ENCODE data around the gene TOP2B. TPM values are rescaled to one million over a fixed set of nuclear protein-coding genes. Genes with fewer than 3 reads are reported as not detected.

TOP2B gene
- polyA plus RNA-seq, 1 experiment: 13.6 TPM

DNA sequence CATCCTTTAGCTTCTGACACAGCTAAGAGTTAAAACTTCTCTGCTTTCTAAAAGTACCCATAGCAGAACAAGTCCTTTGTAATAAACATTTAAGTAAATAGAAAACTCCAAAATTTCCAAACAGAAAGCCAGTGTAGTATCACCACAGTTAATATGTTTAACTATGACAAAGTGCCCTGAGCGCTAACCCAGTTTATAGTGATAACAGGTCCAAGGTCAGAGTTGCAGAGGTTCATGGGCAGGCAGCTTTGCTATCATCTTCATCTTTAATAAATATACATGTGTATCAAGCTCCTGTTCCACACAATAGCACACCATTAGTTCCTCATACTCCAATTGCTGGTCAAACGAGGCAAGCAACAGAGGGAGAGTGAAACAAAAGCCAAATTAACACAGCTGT, 12.4 kb upstream of the TOP2B start:
- Histone ChIP-seq H3K4me3 (ENCODE audit: low read depth, low read length) (no peak overlapping the region), H3K27me3 (ENCODE audit: control insufficient read depth, insufficient read depth, low read length) (no peaks in the 10 kb centered on the region), H3K36me3 (ENCODE audit: control insufficient read depth, insufficient read depth, low read length) (no peaks in the 10 kb centered on the region)
- TF ChIP-seq, protein P1, sequence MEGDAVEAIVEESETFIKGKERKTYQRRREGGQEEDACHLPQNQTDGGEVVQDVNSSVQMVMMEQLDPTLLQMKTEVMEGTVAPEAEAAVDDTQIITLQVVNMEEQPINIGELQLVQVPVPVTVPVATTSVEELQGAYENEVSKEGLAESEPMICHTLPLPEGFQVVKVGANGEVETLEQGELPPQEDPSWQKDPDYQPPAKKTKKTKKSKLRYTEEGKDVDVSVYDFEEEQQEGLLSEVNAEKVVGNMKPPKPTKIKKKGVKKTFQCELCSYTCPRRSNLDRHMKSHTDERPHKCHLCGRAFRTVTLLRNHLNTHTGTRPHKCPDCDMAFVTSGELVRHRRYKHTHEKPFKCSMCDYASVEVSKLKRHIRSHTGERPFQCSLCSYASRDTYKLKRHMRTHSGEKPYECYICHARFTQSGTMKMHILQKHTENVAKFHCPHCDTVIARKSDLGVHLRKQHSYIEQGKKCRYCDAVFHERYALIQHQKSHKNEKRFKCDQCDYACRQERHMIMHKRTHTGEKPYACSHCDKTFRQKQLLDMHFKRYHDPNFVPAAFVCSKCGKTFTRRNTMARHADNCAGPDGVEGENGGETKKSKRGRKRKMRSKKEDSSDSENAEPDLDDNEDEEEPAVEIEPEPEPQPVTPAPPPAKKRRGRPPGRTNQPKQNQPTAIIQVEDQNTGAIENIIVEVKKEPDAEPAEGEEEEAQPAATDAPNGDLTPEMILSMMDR (IDR thresholded peaks at IDR 0.05; ENCODE audit: insufficient read depth, low read depth, low read length): no peak
- POLR2A ChIA-PET: no interaction called here
- DNase-seq (ENCODE audit: low read depth): no peak
- CTCF ChIA-PET: no interaction called here

DNA sequence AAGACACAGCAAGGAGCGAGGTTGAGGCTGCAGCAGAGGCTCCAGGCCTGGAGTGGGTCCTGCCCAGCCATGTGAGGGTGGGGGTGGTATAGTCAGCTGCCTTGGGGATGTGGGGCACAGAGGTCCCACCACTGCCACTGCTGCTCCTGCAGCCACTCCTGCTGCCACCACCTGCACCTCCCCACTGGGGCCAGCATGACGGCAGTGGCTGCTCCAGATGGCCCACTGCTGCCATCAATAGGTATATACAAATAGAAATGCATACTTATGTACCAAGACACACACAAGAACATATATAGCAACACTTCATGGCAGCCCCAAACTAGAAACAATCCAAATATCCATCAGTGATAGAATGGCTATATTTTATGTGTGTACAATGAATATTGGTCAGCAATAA, 10.0 kb upstream of the TOP2B start:
- TF ChIP-seq, protein P1 (IDR thresholded peaks at IDR 0.05; ENCODE audit: insufficient read depth, low read depth, low read length): no peak
- ChIA-PET POLR2A (no interaction called here), CTCF (no interaction called here)
- Histone ChIP-seq H3K27me3 (ENCODE audit: control insufficient read depth, insufficient read depth, low read length) (no peaks in the 10 kb centered on the region), H3K4me3 (ENCODE audit: low read depth, low read length) (no peak overlapping the region), H3K36me3 (ENCODE audit: control insufficient read depth, insufficient read depth, low read length) (no peaks in the 10 kb centered on the region)
- no peak for DNase-seq (ENCODE audit: low read depth)

DNA sequence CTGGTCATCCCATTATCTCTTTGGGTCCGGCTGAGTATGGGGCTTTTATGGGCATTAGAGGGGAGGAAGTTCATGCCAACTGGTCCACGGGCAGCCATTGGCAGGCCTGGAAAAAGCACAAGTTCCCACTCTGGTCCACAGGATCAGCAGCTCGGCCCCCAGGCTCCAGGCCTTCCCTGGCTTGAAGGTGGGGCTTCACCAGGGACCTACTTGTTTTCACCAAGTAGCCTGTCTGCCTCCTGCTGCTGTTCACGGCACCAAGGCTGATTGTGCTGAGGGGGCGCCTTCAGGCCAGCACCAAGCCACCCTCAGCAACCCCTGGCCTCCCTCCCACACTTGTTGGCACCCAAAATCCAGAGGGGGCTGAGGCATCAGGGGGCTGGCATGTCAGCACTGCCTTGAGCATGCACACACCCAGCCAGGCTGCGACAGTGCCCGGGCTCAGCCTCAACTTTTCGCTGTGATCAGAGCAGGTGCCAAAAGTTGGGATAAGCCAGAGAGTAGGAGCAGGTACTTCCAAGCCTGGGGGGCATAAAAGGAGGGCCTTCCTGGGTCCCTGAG, 9.1 kb upstream of the TOP2B start:
- Histone ChIP-seq H3K4me3 (ENCODE audit: low read depth, low read length) (no peak overlapping the region), H3K27me3 (ENCODE audit: control insufficient read depth, insufficient read depth, low read length) (no peaks in the 10 kb centered on the region), H3K36me3 (ENCODE audit: control insufficient read depth, insufficient read depth, low read length) (no peaks in the 10 kb centered on the region)
- DNase-seq (ENCODE audit: low read depth): no peak
- POLR2A ChIA-PET: no interaction called here
- TF ChIP-seq, protein P1 (IDR thresholded peaks at IDR 0.05; ENCODE audit: insufficient read depth, low read depth, low read length): no peak
- CTCF ChIA-PET: no interaction called here

DNA sequence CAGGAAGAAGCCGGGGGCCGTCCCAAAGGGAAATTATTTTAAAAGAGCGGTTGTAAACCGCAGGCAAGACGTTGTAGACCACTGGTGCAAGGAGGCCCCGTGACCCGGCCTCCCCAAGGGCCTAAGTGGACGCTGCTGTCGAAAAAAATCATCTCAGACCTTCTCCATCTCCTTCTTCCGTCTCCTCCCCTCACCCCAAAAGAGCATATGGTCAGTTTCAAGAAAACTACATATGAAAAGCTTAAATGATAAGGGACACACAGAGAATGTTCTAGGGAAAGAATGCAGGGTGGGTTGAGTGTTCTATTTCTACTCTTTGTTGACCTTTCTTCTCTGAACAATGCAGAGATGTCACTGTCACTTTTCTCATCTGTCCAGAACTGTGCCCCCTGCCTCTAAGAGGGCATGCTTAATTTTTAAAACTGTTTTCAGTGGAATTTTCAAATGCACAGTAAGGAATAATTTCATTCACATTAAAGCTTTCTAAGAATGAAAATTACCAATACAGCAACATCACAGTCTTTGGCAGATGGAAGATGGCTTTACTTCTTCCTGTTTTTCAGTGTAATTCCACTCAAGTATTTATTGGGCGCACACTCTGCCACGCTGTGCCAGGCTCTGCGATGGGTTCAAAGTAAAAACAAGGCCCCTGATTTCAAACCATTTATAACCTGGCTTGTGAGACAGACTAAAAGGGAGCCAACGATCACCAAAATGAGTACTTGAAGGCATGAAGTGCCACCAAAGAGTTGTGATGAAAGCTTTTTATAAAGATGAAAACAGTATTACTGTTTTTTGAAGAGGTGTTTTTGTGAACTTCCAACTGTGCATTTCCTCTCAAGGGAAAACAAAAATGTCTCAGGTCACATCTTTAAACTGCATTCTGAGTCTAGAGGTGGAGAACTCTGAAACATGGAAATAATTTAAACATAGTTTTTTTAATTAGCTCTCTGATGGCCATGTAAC, 891 bp upstream of the TOP2B start:
- Histone ChIP-seq H3K4me3 (ENCODE audit: low read depth, low read length) (peak overlapping the region; percentile 92), H3K36me3 (ENCODE audit: control insufficient read depth, insufficient read depth, low read length) (no peaks in the 10 kb centered on the region), H3K27me3 (ENCODE audit: control insufficient read depth, insufficient read depth, low read length) (no peaks in the 10 kb centered on the region)
- TF ChIP-seq, protein P1 (IDR thresholded peaks at IDR 0.05; ENCODE audit: insufficient read depth, low read depth, low read length): no peak
- ChIA-PET CTCF (interaction anchor here (1.6 kb wide), 1 partner anchor 18 kb away, joined by 7 read pairs; no protein-coding TSS in a partner anchor), POLR2A (no interaction called here)
- no peak for DNase-seq (ENCODE audit: low read depth)
